ENCODE data around the gene POLR1B.
A peak's percentile ranks its signal among the peaks of the same experiment; 100 is the strongest.
"Not testable (repeated sequence)": the region's sequence is repeated elsewhere in the genome, so short reads cannot be mapped to it uniquely, and the experiment has no call there.

Gene POLR1B

DNA sequence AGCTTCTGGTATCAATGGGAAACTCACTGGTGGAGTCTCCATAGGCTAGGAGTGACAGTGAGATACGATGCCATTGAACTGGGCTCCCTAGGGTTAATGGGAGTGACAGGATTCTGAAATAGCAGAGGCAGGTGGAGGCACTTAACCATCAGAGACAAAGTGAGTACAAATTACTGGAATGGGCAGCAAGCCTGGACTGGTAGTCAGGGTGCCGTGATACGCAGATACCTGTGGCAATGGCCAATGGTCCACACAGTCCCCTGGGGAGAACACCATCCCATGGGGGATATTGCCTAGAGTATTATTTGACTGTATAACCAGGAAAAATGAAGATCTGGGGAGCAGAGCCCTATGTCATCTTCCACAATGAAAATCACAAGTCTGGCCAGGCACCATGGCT is 59.5 kb downstream of the POLR1B start:
- DNase-seq (ENCODE audit: low read depth in 2 of 2): no peak

DNA sequence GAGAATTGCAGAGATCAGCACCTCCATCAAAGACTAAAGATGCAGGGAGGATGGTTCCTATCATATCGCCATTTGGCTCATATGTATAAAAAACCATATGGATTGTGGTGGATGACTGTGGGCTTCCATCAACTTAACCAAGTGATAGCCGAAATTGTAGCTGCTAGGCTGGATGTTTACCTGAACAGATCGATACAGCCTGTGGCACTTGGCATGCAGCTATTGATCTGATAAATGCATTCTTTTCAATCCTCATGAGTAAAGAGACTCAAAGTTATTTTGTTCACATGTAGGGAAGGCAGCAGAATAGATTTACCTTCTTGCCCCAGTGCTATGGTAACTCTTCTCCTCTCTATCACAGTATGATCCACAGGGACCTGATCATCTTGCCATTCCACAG is 60.7 kb downstream of the POLR1B start:
- DNase-seq (ENCODE audit: low read depth in 2 of 2): no peak

DNA sequence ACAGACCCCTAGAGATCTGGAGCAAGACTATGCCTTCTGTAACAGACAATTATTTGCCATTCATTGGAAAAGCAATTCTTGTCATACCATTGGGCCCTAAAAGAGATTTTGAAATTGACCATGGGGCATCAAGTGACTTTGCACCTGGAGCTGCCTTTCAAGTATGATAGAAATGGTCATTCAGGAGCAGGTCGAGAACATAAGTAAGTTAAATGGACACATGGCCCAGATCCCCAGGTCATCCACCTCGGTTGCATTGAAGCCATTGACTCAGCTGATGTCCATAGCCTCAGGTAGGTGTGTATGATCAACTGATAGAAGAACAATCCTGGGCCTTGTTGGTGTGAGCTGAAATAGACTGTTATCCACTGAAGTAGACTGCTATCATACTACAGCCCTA is 61.5 kb downstream of the POLR1B start:
- no peak for DNase-seq (ENCODE audit: low read depth in 2 of 2)

DNA sequence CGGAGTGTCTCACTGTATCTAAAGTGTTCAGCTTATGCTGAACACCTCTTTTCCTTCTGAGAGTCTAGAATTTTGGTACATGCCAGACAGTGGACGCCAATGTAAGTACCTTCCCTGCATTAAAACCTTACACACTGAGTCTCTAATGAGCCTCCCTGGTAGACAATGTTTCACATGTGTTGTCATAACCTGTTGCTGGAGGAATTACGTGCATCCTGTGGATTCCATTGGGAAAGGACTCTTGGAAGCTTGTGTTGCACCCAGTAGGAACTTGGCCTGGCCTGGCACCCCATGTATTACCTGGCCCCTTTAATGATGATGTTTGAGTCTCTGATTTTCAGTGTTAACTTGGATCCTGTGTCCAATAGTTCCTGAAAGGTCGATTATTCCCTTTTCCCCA is 62.7 kb downstream of the POLR1B start:
- DNase-seq (ENCODE audit: low read depth in 2 of 2): no peak

DNA sequence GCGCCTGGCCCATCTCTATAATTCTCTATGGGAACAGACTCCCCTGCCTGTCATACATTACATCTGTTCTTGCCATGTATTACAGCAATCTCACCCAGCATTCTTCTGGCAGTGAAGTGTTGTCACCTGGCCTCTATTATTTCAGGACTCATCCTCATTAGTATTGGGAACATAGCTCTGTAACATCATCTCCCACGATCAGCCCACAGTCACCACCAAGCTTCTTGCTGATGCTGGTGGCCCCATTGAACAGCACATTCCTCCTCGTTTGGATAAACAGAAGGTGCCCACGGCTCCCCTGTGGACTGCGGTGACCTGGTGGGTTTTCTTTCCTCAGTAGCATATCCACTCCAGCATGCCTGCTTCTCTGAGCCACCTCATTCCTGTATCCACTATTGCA is 63.7 kb downstream of the POLR1B start:
- no peak for DNase-seq (ENCODE audit: low read depth in 2 of 2)

DNA sequence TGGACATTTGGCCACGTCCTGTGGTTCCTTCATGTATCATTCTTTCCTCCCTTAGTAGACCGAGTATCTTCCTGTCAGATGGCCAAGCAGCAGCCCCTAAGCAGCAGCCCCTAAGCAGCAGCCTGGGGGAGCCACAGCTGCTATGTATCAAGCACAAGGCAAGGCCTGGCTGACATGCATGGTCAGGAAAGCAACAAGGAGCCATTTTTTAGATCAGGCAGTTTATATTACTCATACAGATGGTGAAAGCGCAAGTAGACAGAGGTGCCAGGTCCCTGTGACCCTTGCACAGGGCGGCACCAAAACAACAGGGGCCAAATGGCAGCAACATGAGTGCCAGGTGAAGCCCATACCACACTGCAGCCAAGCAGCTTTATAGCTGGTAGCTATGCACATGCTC is 64.3 kb downstream of the POLR1B start:
- DNase-seq (ENCODE audit: low read depth in 2 of 2): no peak

DNA sequence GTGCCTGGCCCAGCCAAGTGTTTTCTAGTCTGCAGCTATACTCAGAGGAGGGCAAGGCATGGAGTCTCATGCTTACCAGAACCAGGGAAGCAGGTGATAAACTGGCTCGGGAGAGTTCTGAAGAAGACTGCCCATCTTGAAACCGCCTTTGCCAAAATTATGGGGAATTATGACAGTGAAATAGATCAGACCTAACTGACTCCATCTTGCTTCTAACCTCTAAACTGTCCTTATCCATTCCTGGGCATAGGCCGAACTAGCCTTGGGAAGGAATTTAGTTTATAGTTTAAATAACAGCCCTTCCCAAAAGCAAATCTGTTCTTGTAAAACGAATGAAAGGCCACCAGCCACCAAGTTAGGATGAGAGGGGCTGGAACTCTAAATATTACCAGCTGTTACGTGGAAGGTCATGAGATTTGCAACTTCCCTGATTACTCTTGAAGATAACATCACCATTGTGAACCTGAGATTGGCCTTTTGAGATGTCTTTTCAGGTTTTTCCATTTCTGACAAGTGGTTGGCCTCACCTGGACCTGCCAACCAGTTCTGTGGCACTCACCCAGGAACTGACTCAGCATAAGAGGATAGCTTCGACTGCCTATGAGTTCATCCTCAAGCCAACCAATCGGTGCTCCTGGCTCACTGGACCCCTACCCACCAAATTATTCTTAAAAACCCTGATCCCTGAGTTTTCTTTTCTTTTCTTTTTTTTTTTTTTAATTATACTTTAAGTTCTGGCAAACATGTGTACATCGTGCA is 65.6 kb downstream of the POLR1B start:
- DNase-seq (ENCODE audit: low read depth in 2 of 2): no peak

DNA sequence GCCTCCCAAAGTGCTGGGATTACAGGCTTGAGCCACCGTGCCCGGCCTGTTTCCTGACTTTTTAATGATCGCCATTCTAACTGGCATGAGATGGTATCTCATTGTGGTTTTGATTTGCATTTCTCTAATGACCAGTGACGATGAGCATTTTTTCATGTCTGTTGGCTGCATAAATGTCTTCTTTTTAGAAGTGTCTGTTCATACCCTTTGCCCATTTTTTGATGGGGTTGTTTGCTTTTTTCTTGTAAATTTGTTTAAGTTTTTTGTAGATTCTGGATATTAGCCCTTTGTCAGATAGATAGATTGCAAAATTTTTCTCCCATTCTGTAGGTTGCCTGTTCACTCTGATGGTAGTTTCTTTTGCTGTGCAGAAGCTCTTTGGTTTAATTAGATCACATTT is 67.1 kb downstream of the POLR1B start:
- not testable (repeated sequence) for DNase-seq (ENCODE audit: low read depth in 2 of 2)

DNA sequence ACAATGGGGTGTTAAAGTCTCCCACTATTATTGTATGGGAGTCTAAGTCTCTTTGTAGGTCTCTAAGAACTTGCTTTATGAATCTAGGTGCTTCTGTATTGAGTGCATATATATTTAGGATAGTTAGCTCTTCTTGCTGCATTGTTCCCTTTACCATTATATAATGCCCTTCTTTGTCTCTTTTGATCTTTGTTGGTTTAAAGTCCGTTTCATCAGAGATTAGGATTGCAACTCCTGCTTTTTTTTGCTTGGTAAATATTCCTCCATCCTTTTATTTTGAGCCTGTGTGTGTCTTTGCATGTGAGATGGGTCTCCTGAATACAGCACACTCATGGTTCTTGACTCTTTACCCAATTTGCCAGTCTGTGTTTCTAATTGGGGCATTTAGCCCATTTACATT is 70.0 kb downstream of the POLR1B start:
- DNase-seq (ENCODE audit: low read depth in 2 of 2): not testable (repeated sequence)

DNA sequence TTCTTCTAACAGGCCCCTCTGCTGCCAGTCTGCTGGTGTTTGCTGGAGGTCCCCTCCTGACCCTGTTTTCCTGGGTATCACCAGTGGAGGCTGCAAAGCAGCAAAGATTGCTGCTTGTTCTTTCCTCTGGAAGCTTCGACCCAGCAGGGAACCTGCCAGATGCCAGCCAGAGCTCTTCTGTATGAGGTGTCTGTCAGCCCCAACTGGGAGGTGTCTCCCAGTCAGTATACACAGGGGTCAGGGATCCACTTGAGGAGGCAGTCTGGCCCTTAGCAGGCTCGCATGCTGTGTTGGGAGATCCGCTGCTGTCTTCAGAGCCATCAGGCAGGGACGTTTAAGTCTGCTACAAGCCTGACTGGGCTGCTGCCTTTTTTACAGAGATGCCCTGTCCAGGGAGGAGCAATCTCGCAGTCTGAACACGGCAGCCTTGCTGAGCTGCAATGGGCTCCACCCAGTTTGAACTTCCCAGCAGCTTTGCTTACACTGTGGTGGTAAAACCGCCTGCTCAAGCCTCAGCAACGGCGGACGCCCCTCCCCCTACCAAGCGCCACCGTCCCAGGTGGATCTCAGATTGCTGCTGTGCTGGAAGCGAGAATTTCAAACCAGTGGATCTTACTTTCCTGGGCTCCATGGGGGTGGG is 72.1 kb downstream of the POLR1B start:
- DNase-seq (ENCODE audit: low read depth in 2 of 2): no peak

DNA sequence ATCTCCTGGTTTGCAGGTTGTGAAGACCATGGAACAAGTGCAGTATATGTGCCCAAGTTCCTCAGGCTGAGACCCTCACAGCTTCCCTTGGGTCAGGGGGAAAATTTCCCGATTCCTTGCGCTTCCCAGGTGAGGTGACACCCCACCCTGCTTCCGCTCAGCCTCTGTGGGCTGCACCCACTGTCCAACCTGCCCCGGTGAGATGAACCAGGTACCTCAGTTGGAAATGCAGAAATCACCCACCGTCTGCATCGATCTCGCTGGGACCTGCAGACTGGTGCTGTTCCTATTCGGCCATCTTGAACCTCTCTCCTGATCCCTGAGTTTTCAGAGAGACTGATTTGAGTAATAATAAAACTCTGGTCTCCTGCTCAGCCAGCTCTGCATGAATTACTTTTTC is 72.8 kb downstream of the POLR1B start:
- no peak for DNase-seq (ENCODE audit: low read depth in 2 of 2)

DNA sequence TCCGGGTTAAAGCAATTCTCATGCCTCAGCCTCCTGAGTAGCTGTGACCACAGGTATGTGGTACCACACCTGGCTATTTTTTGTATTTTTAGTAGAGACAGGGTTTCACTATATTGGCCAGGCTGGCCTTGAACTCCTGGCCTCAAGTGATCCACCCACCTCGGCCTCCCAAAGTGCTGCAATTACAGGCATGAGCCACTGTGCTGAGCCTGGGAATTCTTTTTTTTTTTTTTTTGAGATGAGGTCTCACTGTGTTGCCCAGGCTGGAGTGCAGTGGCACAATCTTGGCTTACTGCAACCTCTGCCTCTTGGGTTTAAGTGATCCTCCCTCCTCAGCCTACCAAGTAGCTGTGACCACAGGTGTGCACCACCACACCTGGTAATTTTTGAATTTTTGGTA is 73.5 kb downstream of the POLR1B start:
- not testable (repeated sequence) for DNase-seq (ENCODE audit: low read depth in 2 of 2)

DNA sequence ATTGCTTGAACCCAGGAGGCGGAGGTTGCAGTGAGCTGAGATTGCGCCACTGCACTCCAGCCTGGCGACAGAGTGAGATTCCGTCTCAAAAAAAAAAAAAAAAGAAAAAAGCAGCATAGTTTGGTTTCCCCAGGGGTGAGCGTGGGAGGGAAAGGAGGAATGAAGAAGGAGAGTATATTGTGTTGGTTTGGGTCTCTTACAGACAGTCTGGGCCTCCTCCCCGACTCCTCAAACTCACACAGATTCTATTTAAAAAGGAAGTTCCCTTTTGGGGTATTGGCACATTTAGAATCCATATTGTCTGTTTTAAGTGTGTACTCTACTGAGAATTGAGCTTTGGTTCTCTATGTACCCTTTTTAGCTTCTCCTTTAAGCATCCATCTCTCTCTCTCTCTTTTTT is 76.1 kb downstream of the POLR1B start:
- no peak for DNase-seq (ENCODE audit: low read depth in 2 of 2)

DNA sequence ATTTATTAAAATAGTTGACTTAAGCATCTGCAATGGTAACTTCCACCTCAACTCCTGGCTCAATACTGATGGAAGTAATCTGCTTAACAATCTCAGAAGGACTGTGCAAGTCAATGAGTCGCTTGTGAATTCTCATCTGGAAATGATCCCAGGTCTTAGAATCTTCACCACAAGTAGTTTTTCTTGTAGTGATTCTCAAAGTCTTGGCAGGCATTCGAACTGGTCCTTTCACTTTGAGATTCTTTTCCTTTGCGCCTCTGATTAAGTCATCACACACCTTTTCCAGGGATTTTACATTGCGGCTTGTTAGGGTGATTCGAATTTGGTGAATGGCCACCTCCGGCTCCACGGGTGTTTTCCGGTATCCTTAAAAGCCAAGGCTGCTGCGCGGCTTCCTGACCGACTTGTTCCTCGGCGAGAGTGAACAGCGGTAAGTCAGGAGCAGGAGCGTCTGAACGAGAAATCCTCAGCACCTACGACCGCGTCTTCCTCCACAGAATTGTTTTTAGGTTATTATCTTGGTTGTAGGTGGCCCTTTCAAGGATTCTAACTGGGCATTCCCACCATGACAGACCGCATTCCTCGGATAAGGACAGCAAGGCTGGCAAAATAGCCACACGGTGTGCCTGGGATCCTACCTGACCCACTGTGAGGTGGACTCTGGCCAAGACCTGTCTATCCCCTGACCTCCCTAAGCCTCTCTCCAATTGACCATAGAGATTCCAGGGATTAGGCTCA is 79.7 kb downstream of the POLR1B start:
- DNase-seq (ENCODE audit: low read depth in 2 of 2): no peak

DNA sequence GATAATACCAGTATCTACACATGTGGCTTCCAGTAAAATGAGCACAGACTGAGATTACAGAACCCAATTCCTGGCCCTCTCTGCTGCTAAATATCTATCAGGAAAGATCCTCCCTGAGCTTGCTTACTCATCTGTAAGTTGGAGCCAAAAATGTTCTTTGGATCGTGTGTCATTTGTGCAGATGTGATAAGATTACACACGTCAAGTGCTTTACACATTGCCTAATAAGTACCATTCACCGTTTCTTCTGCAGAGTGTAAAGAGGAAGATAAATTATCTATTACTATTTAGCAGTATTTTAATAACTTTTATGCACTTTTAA is 80.2 kb downstream of the POLR1B start:
- DNase-seq (ENCODE audit: low read depth in 2 of 2): no peak

DNA sequence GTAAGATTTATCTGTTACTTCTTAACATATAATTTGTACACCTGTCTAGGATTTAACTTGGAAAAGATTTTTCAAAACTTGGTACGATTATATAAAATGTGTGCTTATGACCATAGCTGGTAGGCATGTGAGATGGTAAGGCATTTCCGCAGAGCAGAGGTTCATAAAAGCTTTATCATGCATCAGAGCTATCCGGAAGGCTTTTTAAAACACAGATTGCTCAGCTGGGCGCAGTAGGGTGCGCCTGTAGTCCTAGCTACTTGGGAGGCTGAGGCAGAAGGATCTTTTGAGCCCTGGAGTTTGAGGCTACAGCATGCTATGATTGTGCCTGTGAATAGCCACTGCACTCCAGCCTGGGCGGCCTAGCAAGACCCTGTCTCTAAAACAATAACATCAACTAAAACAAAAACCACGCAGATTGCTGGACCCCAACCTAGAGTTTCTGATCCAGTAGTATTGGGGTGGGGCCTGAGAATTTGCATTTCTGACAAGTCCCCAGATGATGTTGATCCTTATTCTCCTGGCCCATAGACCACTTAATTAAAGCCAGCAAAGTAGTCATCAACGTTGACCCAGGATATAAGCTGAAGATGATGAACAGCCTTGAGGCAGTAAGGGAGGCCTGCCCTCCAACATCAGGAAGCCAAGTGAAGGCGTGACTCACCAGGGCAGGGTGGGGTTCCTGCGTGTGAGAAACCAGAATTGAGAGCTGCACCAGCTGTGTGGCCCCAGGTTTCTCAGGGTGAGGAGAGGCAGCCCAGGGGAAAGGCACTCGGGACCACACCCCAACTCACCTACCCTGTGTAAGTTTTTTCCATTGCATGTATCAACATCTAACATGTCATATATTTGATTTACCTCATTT is 81.9 kb downstream of the POLR1B start:
- DNase-seq (ENCODE audit: low read depth in 2 of 2): peak; percentile 48 to 62

DNA sequence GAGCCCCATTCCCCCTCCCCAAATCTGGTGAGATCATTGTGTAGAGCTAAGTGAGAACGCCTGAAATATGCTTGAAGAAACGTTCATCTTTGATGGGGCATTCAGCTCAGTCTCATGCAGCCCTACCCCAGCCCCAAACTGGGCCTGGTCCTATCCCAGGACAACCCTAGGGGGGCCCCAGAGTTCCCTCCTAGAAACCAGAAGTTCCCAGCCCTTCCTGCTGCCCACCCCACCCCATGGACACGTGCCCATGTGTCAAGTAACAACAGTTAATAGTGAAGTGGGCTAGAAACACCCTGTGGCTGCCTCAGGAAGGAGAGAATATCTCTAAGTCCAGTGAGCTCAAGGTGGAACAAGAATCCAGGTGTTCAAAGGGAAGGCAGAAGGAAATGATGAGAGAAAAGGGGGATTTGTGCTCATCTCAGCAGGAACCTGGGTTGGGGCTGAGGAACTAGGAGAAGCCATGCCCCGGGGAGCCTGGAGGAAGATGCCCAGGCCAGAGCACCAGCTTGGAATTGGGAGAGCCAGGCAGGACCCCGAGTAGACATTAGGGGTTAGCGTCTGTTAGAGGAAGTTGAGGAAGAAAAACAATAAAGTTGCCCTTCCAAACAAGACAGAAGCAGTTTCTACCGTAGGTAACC is 83.3 kb downstream of the POLR1B start:
- no peak for DNase-seq (ENCODE audit: low read depth in 2 of 2)

DNA sequence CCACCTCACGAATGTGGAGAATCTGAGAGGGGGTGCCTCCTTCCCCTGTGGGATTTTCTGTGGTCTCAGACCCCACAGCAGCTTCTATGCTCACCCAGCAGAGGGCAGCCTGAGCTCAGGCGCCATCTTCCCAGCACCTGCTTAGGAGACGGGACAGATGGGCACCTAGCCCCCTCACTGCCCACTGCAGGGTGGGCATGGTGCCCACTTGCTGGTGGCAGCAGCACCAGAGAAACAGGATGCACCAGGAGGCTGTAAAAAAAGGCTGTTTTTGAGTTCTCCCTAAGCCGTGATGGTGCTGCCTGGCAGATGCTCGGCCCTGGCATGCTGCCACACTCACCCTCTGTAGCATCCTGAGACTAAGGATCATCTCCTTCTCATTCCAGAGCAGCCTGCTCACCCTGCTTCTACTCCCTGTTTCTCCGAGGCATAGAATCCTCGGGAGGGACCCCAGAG is 84.4 kb downstream of the POLR1B start:
- DNase-seq (ENCODE audit: low read depth in 2 of 2): peak; percentile 46 to 51

Measured in stimulated activated CD4-positive, alpha-beta T cell treated with anti-CD3 and anti-CD28 coated beads, Interleukin-1b, Interleukin-23, amount 100 ng/mL, for 4 hours (primary cell).